ENCODE data around the gene EFCAB11. TPM values are rescaled to one million over a fixed set of nuclear protein-coding genes. Genes with fewer than 3 reads are reported as not detected.

EFCAB11 gene
- polyA plus RNA-seq, 1 experiment: 2.2 TPM

GRCh38 chr14:89841851-89842250 is 112.7 kb downstream of the EFCAB11 start:
- CTCF ChIA-PET: no interaction called here
- POLR2A ChIA-PET: no interaction called here
- Histone ChIP-seq H3K4me3 (ENCODE audit: low read depth, low read length) (no peak overlapping the region), H3K36me3 (ENCODE audit: control insufficient read depth, insufficient read depth, low read length) (no peaks in the 10 kb centered on the region), H3K27me3 (ENCODE audit: control insufficient read depth, insufficient read depth, low read length) (no peaks in the 10 kb centered on the region)
- no peak for TF ChIP-seq CTCF (IDR thresholded peaks at IDR 0.05; ENCODE audit: insufficient read depth, low read depth, low read length)
- DNase-seq (ENCODE audit: low read depth): no peak

GRCh38 chr14:89836830-89837469 is 117.6 kb downstream of the EFCAB11 start:
- DNase-seq (ENCODE audit: low read depth): no peak
- Histone ChIP-seq H3K36me3 (ENCODE audit: control insufficient read depth, insufficient read depth, low read length) (no peaks in the 10 kb centered on the region), H3K4me3 (ENCODE audit: low read depth, low read length) (no peak overlapping the region), H3K27me3 (ENCODE audit: control insufficient read depth, insufficient read depth, low read length) (no peaks in the 10 kb centered on the region)
- TF ChIP-seq CTCF (IDR thresholded peaks at IDR 0.05; ENCODE audit: insufficient read depth, low read depth, low read length): no peak
- ChIA-PET POLR2A (no interaction called here), CTCF (no interaction called here)

GRCh38 chr14:89833661-89834060 is 120.9 kb downstream of the EFCAB11 start:
- no peak for DNase-seq (ENCODE audit: low read depth)
- no peaks in the 10 kb centered on the region for H3K36me3 ChIP-seq (ENCODE audit: control insufficient read depth, insufficient read depth, low read length)
- no peaks in the 10 kb centered on the region for H3K27me3 ChIP-seq (ENCODE audit: control insufficient read depth, insufficient read depth, low read length)
- POLR2A ChIA-PET: no interaction called here
- no peak for TF ChIP-seq CTCF (IDR thresholded peaks at IDR 0.05; ENCODE audit: insufficient read depth, low read depth, low read length)
- no peak overlapping the region for H3K4me3 ChIP-seq (ENCODE audit: low read depth, low read length)
- CTCF ChIA-PET: no interaction called here

- ChIA-PET POLR2A (no interaction called here), CTCF (no interaction called here)
- DNase-seq (ENCODE audit: low read depth): no peak
- H3K27me3 ChIP-seq (ENCODE audit: control insufficient read depth, insufficient read depth, low read length): no peaks in the 10 kb centered on the region
- no peaks in the 10 kb centered on the region for H3K36me3 ChIP-seq (ENCODE audit: control insufficient read depth, insufficient read depth, low read length)
- TF ChIP-seq CTCF (IDR thresholded peaks at IDR 0.05; ENCODE audit: insufficient read depth, low read depth, low read length): no peak
- no peak overlapping the region for H3K4me3 ChIP-seq (ENCODE audit: low read depth, low read length)
These were observed 121.4 kb downstream of the EFCAB11 start for GRCh38 chr14:89833120-89833532.

GRCh38 chr14:89828471-89829165 is 125.9 kb downstream of the EFCAB11 start:
- DNase-seq (ENCODE audit: low read depth): no peak
- Histone ChIP-seq H3K4me3 (ENCODE audit: low read depth, low read length) (no peak overlapping the region), H3K27me3 (ENCODE audit: control insufficient read depth, insufficient read depth, low read length) (no peaks in the 10 kb centered on the region), H3K36me3 (ENCODE audit: control insufficient read depth, insufficient read depth, low read length) (no peaks in the 10 kb centered on the region)
- ChIA-PET CTCF (no interaction called here), POLR2A (no interaction called here)
- no peak for TF ChIP-seq CTCF (IDR thresholded peaks at IDR 0.05; ENCODE audit: insufficient read depth, low read depth, low read length)
